Hematopoietic multipotent progenitor cell treated with erythropoietin and hydrocortisone succinate and interleukin-3 and kit ligand, for 17 days (in vitro differentiated cells): ENCODE results near the gene TOGARAM1.
A peak's percentile ranks its signal among the peaks of the same experiment; 100 is the strongest.

Source experiments
- DNase-seq: peaks from one replicate; pipeline ENCODE4 v3.0.0-alpha.2; 2015; ENCODE audit warnings: low spot score

TOGARAM1 gene

GRCh38 chr14:44961554-44962333 is at the start of gene TOGARAM1, which contains the start of gene KLHL28:
TOGARAM1 (plus strand) TSS chr14:44962190; CDS start chr14:44962422, 232 bp downstream.
KLHL28 (minus strand) TSS chr14:44961947; CDS start chr14:44945928, 16,019 bp downstream.
- peak; percentile 99 for DNase-seq

GRCh38 chr14:44914849-44915248 is 47.1 kb upstream of the TOGARAM1 start:
- DNase-seq, result no peak

GRCh38 chr14:44928793-44929192 is 33.2 kb upstream of the TOGARAM1 start:
- DNase-seq, result no peak

GRCh38 chr14:44935155-44935554 is 26.8 kb upstream of the TOGARAM1 start:
- DNase-seq, result no peak

- DNase-seq, result no peak
Observed at GRCh38 chr14:44937547-44937946, 24.4 kb upstream of the TOGARAM1 start.

- no peak for DNase-seq
Observed at GRCh38 chr14:44940211-44940610, 21.8 kb upstream of the TOGARAM1 start.

GRCh38 chr14:44940944-44941343 is 21.0 kb upstream of the TOGARAM1 start:
- no peak for DNase-seq

- no peak for DNase-seq
Observed at GRCh38 chr14:44941591-44941990, 20.4 kb upstream of the TOGARAM1 start.

GRCh38 chr14:44942436-44942835 is 19.6 kb upstream of the TOGARAM1 start:
- no peak for DNase-seq

GRCh38 chr14:44944107-44944506 is 17.9 kb upstream of the TOGARAM1 start:
- DNase-seq, result no peak

- DNase-seq, result no peak
Observed at GRCh38 chr14:44945264-44945663, 16.7 kb upstream of the TOGARAM1 start.

- no peak for DNase-seq
Observed at GRCh38 chr14:44951051-44951450, 10.9 kb upstream of the TOGARAM1 start.

GRCh38 chr14:44952391-44953110 is 9.4 kb upstream of the TOGARAM1 start:
- no peak for DNase-seq

GRCh38 chr14:44954750-44955149 is 7.2 kb upstream of the TOGARAM1 start:
- DNase-seq, result no peak

- no peak for DNase-seq
Observed at GRCh38 chr14:44955528-44955927, 6.5 kb upstream of the TOGARAM1 start.

- DNase-seq, result no peak
Observed at GRCh38 chr14:44956866-44957265, 5.1 kb upstream of the TOGARAM1 start.

GRCh38 chr14:44959538-44959937 is 2.5 kb upstream of the TOGARAM1 start:
- DNase-seq, result no peak

GRCh38 chr14:44960146-44960545 is 1.8 kb upstream of the TOGARAM1 start:
- peak; percentile 49 for DNase-seq

- no peak for DNase-seq
Observed at GRCh38 chr14:44960646-44961045, 1.3 kb upstream of the TOGARAM1 start.

- DNase-seq, result no peak
Observed at GRCh38 chr14:44961151-44961553, 838 bp upstream of the TOGARAM1 start.

- peak; percentile 65 for DNase-seq
Observed at GRCh38 chr14:44962334-44963043, 499 bp downstream of the TOGARAM1 start.

GRCh38 chr14:44963044-44963528 is 1.1 kb downstream of the TOGARAM1 start:
- DNase-seq, result no peak
